ENCODE data around the gene MED13L.

Gene MED13L

GRCh38 chr12:115934046-115934445 is 343.4 kb downstream of the MED13L start:
- DNase-seq = no peak

GRCh38 chr12:115932066-115932465 is 345.4 kb downstream of the MED13L start:
- DNase-seq = no peak

GRCh38 chr12:115930336-115930735 is 347.2 kb downstream of the MED13L start:
- DNase-seq = no peak

GRCh38 chr12:115926037-115926670 is 351.3 kb downstream of the MED13L start:
- no peak for DNase-seq

DNA sequence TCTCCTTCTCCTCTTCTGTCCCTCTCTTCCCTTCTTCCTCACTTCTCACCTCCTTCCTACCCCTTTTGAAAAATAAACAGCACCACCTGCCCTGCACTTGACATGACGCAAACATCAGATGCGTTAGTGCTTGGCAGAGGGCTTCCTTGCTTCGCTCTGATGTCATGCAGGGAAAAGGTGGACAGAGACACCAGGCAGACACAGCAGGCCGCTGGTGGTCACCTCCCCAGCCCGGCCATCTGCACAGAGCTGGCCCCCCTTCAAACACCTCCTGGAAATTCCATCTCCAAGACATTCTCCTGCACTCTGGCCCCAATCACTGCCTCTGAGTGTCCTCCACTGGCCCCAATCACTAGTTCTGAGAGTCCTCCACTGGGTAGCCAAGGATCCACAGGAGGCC is 353.6 kb downstream of the MED13L start:
- no peak for DNase-seq

GRCh38 chr12:115922952-115923564 is 354.4 kb downstream of the MED13L start:
- DNase-seq = peak in 1 of 5 donors; percentile 42

- no peak for DNase-seq
These were observed 356.9 kb downstream of the MED13L start for GRCh38 chr12:115920395-115921183.

DNA sequence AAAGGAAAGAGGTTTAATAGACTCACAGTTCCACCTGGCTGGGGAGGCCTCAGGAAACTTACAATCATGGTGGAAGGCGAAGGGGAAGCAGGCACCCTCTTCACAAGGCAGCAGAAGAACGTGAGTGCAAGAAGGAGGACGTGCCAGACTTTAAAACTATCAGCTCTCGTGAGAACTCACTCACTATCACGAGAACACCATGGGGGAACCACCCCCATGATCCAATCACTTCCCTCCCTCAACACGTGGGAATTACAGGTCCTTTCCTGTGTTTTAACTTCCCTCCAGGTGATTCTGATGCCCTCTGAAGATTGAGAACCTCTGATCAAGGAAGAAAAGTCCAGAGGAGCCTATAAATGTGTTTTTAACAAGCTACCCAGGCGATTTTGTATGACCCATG is 358.7 kb downstream of the MED13L start:
- DNase-seq = no peak

- peak; percentile 30 to 69 (median 58) for DNase-seq
These were observed 360.4 kb downstream of the MED13L start for GRCh38 chr12:115916910-115917668.

GRCh38 chr12:115914122-115914521 is 363.4 kb downstream of the MED13L start:
- no peak for DNase-seq

DNA sequence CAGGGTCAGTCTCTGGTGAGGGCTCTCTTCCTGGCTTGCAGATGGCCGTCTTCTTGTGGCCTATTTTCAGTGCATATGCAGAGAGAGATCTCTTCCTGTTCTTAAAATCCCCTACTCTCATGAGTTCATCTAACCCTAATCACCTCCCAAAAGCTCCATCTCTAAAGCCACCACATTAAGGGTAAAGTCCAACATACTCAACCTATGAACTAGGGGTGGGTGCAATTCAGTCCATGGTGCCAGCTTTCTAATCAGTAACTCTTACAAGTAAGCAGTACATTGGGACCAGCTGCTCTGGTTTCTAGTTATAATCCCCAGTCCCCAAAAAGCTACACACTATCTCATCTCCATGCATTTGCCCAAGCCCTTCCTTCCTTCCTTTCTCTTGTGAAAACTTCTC is 365.1 kb downstream of the MED13L start:
- DNase-seq = no peak

DNA sequence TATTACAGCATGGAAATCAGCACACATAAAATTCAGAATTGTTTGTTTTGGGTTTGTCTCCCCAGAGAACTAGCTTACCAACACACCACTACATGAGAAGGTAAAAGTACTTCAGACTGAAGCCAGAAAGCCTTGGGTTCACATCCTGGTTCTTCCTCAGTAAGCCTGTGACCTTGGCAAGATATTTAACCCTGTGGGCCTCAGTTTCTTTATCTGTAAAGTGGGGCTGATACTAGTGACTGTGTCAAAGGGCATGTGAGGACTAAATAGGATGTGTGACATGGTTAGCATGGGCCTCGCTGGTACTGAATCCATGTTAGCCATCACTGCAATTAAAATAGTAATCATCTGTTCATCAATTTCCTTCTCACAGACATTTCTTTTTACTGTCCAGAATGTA is 366.1 kb downstream of the MED13L start:
- DNase-seq = no peak

DNA sequence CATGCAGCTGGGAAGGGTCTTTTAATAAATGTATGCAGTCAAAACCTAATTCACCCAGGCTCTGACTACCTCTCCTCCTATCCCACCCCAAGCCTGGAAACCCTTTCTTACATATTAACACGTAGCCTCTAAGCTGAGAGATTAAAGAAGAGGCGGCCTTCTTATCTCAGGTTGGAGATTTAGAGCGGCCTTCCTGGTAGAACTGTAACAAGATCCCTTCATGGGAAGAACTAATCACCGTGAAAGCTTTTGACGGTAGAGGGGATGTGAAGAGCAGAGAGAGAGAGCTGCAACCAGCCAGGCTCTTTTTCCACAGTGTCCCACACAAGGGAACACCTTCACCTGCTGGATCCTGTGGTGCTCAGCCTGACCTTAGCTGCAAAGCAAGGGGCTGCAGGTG is 367.4 kb downstream of the MED13L start:
- no peak for DNase-seq

All from T-helper 1 cell (primary cell).